Peyer's patch (tissue), 4 donors: ENCODE results near the gene HOXC6. TPM values are rescaled to one million over a fixed set of nuclear protein-coding genes. Genes with fewer than 3 reads are reported as not detected.

Experiments used
- DNase-seq, 3 donors: peaks; one replicate each; pipeline ENCODE4 v3.0.0-alpha.2; 2017 to 2019
- H3K27ac ChIP-seq, 4 donors: fragments of 200-600 bp; sonication (generic); one replicate each; pipeline ENCODE4 v1.5.1; 2016 to 2019
- H3K27me3 ChIP-seq, 2 donors: fragments of 200-600 bp; sonication (generic); one replicate each; pipeline ENCODE4 v1.5.1; 2019
- H3K36me3 ChIP-seq, 3 donors: fragments of 200-600 bp; sonication (generic); one replicate each; pipeline ENCODE4 v1.5.1; 2016 to 2019
- H3K4me1 ChIP-seq, 4 donors: fragments of 200-600 bp; sonication (generic); one replicate each; pipeline ENCODE4 v1.5.1; 2016 to 2019
- H3K4me3 ChIP-seq, 4 donors: fragments of 200-600 bp; sonication (generic); 1 replicate in 3 of 4; 2 replicates in 1 of 4; pipeline ENCODE4 v1.5.1; 2016 to 2019; ENCODE audit warnings: mild to moderate bottlenecking in 1 of 4
- H3K9me3 ChIP-seq, 4 donors: fragments of 200-600 bp; sonication (generic); one replicate each; pipeline ENCODE4 v1.5.1; 2016 to 2019; ENCODE audit warnings: mild to moderate bottlenecking in 1 of 4
- POLR2A ChIP-seq, 2 donors: fragments of 450-650 bp; IDR thresholded peaks; one replicate each; pipeline ENCODE4 v1.5.1; 2017; ENCODE audit warnings: antibody characterized with exemption in 2 of 2, mild to moderate bottlenecking in 2 of 2, moderate library complexity in 2 of 2
- total RNA-seq, 4 donors: library from RNA; depleted of rRNA; stranded (reverse); fragments of >200 nt; gene quantifications; one replicate each; pipeline ENCODE4 v1.1.0, GENCODE V29; 2016
- TF ChIP-seq, protein P1 (sequence below), 6 experiments: fragments of 450-650 bp in 4 of 6; fragments of 200-600 bp in 2 of 6; sonication (generic) in 1 of 6; IDR thresholded peaks; one replicate each; pipeline ENCODE4 v1.5.1; 2017 to 2019; ENCODE audit warnings: antibody characterized with exemption in 6 of 6, mild to moderate bottlenecking in 3 of 6, moderate library complexity in 1 of 6

The HOXC6 gene
- total RNA-seq, 4 donors from 2014 or later: 0.70 to 1.7 (median 1.3) TPM

DNA sequence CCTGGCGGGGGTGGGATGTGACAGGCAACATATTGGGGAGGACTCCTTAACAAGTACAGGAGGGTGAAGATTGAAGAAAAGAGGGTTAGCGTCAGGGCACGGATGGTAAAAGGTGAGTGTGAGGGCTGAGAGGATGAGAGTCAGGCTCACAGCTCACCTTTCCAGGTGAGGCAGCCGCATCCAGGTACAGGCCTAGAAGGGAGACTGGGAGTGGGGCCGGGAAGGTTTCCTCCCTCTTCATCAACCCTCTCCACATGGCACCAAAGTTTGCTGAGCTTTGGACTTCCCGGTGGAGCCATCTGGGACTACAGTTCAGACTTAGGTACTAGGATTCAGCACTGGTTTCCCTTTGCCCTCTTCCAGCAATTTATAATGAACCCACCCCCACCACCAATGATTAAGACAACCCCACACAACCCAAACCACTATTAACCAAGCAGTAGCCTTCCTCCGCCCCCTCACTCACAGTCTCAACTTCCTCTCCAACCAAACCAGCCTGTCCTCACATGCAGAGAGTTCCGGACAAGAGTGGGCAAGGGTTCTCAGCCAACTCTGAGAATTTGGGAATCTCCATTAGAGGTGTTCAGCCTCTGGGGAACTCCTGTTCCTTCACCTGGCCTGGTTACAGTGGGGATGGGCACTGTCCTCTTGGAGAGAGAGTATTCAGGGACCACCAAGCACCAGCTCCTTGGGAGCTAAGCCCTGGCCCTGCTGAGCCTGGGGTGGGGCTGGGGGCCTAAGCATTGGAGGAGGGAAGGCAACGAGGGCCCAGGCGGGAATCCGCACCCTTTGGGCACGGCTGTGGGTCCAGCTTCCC is 23.0 kb downstream of the HOXC6 start:
- Histone ChIP-seq H3K27me3 (no peaks in the 10 kb centered on the region), H3K4me3 (no peak overlapping the region), H3K27ac (peak overlapping the region in 3 of 4 donors; percentile 38 to 81 (median 78)), H3K4me1 (peaks cover 0 to 10% (median 7%) of the 10 kb centered on the region in 4 donors), H3K9me3 (no peaks in the 10 kb centered on the region), H3K36me3 (no peaks in the 10 kb centered on the region)
- no peak for TF ChIP-seq POLR2A (IDR thresholded peaks at IDR 0.05)
- TF ChIP-seq, protein P1, sequence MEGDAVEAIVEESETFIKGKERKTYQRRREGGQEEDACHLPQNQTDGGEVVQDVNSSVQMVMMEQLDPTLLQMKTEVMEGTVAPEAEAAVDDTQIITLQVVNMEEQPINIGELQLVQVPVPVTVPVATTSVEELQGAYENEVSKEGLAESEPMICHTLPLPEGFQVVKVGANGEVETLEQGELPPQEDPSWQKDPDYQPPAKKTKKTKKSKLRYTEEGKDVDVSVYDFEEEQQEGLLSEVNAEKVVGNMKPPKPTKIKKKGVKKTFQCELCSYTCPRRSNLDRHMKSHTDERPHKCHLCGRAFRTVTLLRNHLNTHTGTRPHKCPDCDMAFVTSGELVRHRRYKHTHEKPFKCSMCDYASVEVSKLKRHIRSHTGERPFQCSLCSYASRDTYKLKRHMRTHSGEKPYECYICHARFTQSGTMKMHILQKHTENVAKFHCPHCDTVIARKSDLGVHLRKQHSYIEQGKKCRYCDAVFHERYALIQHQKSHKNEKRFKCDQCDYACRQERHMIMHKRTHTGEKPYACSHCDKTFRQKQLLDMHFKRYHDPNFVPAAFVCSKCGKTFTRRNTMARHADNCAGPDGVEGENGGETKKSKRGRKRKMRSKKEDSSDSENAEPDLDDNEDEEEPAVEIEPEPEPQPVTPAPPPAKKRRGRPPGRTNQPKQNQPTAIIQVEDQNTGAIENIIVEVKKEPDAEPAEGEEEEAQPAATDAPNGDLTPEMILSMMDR (IDR thresholded peaks at IDR 0.05): no peak
- no peak for DNase-seq

DNA sequence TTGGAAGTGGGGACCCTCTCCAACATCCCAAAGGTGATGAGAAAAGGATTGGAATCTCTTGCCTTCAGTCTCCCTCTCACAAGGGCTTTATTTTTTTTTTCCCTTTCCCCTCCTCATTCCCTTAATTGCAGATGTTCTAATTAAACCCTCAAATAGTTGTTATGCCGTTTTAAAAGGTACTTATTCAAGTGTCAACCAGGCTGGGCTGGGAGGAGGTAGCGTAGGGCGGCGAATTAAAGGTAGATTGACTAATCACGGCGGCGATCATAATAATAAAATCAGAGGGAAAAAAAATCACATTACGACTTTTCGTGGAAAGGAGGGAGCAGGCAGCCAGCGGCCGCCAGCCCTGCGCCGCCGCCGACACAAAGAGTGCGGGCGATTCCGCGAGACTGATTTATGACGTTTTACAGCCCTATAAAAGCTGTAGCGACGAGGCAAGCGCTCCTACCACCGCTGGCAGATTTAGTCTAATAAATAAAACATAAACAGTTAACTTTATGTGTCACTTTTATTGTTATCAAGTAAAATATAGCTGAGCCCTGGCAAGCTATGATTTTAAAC is 23.7 kb downstream of the HOXC6 start:
- Histone ChIP-seq H3K36me3 (no peaks in the 10 kb centered on the region), H3K4me1 (peaks cover 0 to 10% (median 7%) of the 10 kb centered on the region in 4 donors), H3K27me3 (no peaks in the 10 kb centered on the region), H3K27ac (peak overlapping the region; percentile 78 to 87 (median 83)), H3K9me3 (no peaks in the 10 kb centered on the region), H3K4me3 (peak overlapping the region in 1 of 4 donors; percentile 8)
- TF ChIP-seq, protein P1 (IDR thresholded peaks at IDR 0.05): no peak
- TF ChIP-seq POLR2A (IDR thresholded peaks at IDR 0.05): no peak
- no peak for DNase-seq

DNA sequence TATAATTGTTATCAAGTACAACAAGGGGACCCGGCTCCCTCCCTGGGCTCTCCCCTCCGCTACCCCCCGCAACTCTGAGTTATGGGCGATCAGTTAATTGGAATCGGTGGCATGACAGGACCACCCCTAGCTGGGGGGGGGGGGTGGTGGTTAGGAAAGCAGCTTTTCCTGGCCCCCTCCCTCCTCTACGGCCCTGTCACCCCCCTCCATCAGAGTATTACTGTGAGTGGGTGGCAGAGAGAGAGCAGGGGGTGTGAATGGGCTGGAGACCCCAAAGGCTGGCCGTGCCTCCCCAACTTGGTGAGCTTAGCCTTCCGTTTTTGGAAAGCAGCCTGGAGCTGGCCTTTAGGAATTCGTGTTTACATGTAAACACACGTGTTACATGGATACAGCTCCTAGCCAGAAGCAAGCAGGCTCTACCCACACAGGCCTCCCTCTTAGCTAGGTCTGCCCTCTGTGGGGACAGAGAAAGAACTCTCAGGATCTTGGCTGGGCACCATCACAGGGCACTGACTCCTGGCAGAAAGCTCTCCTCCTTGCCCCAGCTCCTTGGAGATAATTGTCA is 24.3 kb downstream of the HOXC6 start:
- peaks cover 0 to 10% (median 7%) of the 10 kb centered on the region in 4 donors for H3K4me1 ChIP-seq
- DNase-seq: no peak
- peak overlapping the region in 3 of 4 donors; percentile 49 to 62 (median 49) for H3K4me3 ChIP-seq
- TF ChIP-seq POLR2A (IDR thresholded peaks at IDR 0.05): no peak
- TF ChIP-seq, protein P1 (IDR thresholded peaks at IDR 0.05): no peak
- H3K36me3 ChIP-seq: no peaks in the 10 kb centered on the region
- peak overlapping the region; percentile 78 to 87 (median 83) for H3K27ac ChIP-seq
- no peaks in the 10 kb centered on the region for H3K9me3 ChIP-seq
- no peaks in the 10 kb centered on the region for H3K27me3 ChIP-seq

DNA sequence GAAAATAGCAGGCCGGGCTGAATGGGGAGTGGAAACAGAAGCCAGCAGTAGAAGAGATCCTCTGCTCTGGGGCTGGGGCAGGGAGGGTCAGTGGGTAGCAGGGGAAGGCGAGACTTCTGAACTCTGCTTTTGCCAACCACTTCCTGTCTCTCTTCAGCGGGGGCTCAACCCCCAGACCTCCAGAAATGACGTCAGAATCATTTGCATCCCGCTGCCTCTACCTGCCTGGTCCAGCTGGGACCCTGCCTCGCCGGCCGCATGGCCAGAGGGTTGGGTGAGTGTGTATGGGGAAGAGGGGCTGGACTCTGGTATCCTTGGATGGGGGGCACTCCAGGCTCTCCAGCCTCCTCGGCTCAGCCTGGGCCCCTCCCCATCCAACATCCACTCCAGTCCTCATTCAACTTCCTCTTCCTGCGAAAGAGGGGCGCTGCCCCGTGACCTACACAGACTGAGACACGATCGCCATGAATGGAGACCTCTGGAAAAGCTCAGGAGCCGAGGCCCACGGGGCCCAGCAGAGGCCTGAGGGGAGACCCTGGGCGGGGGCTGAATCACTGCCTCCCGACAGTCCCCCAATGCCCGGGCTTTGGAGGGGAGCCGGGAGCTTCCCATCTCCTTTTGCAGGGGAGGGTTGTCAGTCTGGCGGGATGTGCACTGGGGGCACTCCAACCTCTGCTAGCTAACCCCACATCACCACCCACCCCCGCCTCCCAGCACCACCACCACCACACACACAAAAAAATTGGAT is 24.9 kb downstream of the HOXC6 start:
- Histone ChIP-seq H3K36me3 (no peaks in the 10 kb centered on the region), H3K4me3 (peak overlapping the region; percentile 48 to 62 (median 49)), H3K9me3 (no peaks in the 10 kb centered on the region), H3K27ac (peak overlapping the region; percentile 78 to 87 (median 83)), H3K27me3 (no peaks in the 10 kb centered on the region), H3K4me1 (peaks cover 0 to 10% (median 7%) of the 10 kb centered on the region in 4 donors)
- peak in 2 of 3 donors; percentile 67 to 75 for DNase-seq
- no peak for TF ChIP-seq POLR2A (IDR thresholded peaks at IDR 0.05)

DNA sequence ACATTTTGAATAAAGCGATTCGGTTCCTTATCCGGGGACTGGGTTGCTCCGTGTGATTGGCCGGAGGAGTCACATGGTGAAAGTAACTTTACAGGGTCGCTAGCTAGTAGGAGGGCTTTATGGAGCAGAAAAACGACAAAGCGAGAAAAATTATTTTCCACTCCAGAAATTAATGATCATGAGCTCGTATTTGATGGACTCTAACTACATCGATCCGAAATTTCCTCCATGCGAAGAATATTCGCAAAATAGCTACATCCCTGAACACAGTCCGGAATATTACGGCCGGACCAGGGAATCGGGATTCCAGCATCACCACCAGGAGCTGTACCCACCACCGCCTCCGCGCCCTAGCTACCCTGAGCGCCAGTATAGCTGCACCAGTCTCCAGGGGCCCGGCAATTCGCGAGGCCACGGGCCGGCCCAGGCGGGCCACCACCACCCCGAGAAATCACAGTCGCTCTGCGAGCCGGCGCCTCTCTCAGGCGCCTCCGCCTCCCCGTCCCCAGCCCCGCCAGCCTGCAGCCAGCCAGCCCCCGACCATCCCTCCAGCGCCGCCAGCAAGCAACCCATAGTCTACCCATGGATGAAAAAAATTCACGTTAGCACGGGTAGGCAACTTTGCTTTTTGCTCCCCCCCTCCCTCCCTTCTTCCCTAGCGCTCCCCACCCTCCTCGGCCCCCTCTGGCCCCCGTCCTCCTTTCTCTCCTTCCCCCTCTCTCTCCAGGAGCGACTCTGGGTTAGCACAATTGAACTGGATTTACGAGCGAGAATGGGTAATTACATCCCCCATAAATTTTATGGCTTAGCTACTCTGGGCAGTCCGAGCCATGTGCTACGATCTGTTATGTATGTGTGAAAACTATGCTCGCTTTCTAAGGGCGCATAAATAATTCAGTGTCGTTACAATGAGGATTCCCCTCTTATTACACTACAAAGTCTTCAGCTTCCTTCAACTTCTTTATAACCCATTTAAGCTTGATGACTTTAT is 25.8 kb downstream of the HOXC6 start, which contains the start of gene HOXC4:
Gene HOXC4, plus strand, starts transcription at position 85 of the 991 bp plus-strand sequence. Its CDS starts 88 bp downstream, at position 173.
- peak within 1 kb of the TSS; percentile 48 to 62 (median 49) for H3K4me3 ChIP-seq
- H3K27ac ChIP-seq: peak within 1 kb of the TSS; percentile 78 to 87 (median 83)
- H3K27me3 ChIP-seq: no peaks in the 10 kb centered on the region

More for the DNA sequence above, 25.8 kb downstream of the HOXC6 start, which contains the start of gene HOXC4:
- no peaks in the 10 kb centered on the region for H3K9me3 ChIP-seq
- H3K4me1 ChIP-seq: peaks cover 0 to 10% (median 7%) of the 10 kb centered on the region in 4 donors
- peak in 2 of 3 donors; percentile 63 to 69 for DNase-seq
- no peaks in the 10 kb centered on the region for H3K36me3 ChIP-seq
- no peak for TF ChIP-seq POLR2A (IDR thresholded peaks at IDR 0.05)
- TF ChIP-seq, protein P1 (IDR thresholded peaks at IDR 0.05): no peak
